Measurements from ENCODE around the gene ADA.

DNA sequence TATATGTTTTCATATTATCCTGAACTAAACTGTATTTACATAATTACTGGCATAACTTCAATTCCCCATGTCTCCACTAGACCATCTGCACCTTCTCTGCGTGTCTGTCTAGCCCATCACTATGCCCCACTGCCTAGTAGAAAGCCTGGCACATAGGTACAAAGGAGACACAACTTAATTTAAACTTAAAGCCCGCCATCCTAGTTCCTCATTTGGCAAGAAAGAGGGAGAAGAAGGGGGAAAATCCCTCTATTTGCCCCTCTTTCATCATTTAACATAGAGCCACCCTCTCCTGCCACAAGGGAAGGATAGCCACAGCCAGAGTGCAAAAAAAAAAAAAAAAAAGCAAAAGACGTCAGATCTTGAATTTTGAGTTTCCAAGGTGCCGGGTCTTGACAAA is 67.3 kb downstream of the ADA start:
- TF ChIP-seq EZH2 (IDR thresholded peaks at IDR 0.05; ENCODE audit: insufficient read depth, poor library complexity, severe bottlenecking) = no peak
- no peak for TF ChIP-seq EZH2phosphoT487 (IDR thresholded peaks at IDR 0.05; ENCODE audit: insufficient read depth, low read depth)

All from GM23248 (cell line).